ENCODE data around the gene ZC2HC1B. TPM values are rescaled to one million over a fixed set of nuclear protein-coding genes. Genes with fewer than 3 reads are reported as not detected.

The ZC2HC1B gene
- total and polyA plus RNA-seq, 12 donors = 0.28 TPM; not detected in 11

- 63 to 68% methylated on average over 20 of the region's 20 CpGs for WGBS, 2 donors
- ATAC-seq = peak in 5 of 8 donors; percentile 23 to 52 (median 51)
- H3K9me3 ChIP-seq = peaks cover 0 to 4% (median 0%) of the 10 kb centered on the region in 11 donors
- intact Hi-C loops (cut with DNase I) = loop anchor here in 9 of 10 donors (2.0 to 10.0 kb wide), 4 partner anchors 70 to 370 kb away; no protein-coding TSS in a partner anchor
- peaks cover 0 to 14% (median 0%) of the 10 kb centered on the region in 9 donors for H3K36me3 ChIP-seq
- no peak overlapping the region for H3K27ac ChIP-seq
- TF ChIP-seq CTCF (IDR thresholded peaks at IDR 0.05) = peak; percentile 10 to 64 (median 53)
- no peaks in the 10 kb centered on the region for H3K27me3 ChIP-seq
- peaks cover 0 to 8% (median 0%) of the 10 kb centered on the region in 9 donors for H3K4me1 ChIP-seq
- H3K4me3 ChIP-seq = no peak overlapping the region
- peak in 1 of 2 donors; percentile 48 for DNase-seq
Observed at GRCh38 chr6:143941852-143942627, 77.8 kb downstream of the ZC2HC1B start.

- H3K9me3 ChIP-seq = peaks cover 0 to 11% (median 0%) of the 10 kb centered on the region in 11 donors
- H3K27me3 ChIP-seq = no peaks in the 10 kb centered on the region
- H3K4me3 ChIP-seq = no peak overlapping the region
- no peak for TF ChIP-seq CTCF (IDR thresholded peaks at IDR 0.05)
- H3K36me3 ChIP-seq = peaks cover 0 to 36% (median 6%) of the 10 kb centered on the region in 9 donors
- ATAC-seq (no peak), DNase-seq (no peak)
- 86 to 88% methylated on average over 7 of the region's 7 CpGs for WGBS, 2 donors
- H3K27ac ChIP-seq = no peak overlapping the region
- intact Hi-C loops (cut with DNase I) = loop anchor here in 4 of 10 donors (10.0 kb wide), 1 partner anchor 67 kb away; no protein-coding TSS in a partner anchor
- H3K4me1 ChIP-seq = no peaks in the 10 kb centered on the region
Observed at GRCh38 chr6:143948208-143948607, 83.9 kb downstream of the ZC2HC1B start.

DNA sequence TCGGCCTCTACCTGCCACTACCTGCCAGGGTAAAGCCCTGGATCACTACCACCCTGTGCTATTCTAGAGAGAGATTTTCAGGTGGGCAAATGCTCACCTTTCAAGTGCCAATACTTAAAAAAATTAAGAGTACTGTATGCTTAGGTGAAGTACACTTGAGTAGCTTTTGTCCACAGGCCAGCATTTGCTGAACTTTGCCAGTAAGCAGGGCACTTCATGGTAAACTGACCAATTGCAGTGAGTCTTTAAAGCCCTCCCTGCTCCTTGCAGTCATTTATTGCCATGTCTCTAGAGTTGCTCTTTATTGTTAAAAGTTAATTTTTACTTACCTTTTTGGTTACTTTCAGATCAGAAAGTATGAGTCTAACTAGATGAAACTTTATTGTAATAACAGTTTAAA, 85.3 kb downstream of the ZC2HC1B start:
- 77 to 91% methylated on average over 1 of the region's 1 CpG for WGBS, 2 donors
- Histone ChIP-seq H3K4me1 (no peaks in the 10 kb centered on the region), H3K27me3 (no peaks in the 10 kb centered on the region), H3K9me3 (peaks cover 0 to 11% (median 0%) of the 10 kb centered on the region in 11 donors), H3K36me3 (peaks cover 0 to 36% (median 6%) of the 10 kb centered on the region in 9 donors), H3K4me3 (no peak overlapping the region), H3K27ac (no peak overlapping the region)
- intact Hi-C loops (cut with DNase I) = loop anchor here in 4 of 10 donors (10.0 kb wide), 1 partner anchor 65 kb away; no protein-coding TSS in a partner anchor
- DNase-seq = no peak
- TF ChIP-seq CTCF (IDR thresholded peaks at IDR 0.05) = no peak
- no peak for ATAC-seq

- 88 to 89% methylated on average over 9 of the region's 9 CpGs for WGBS, 2 donors
- no peaks in the 10 kb centered on the region for H3K27me3 ChIP-seq
- DNase-seq (no peak), ATAC-seq (no peak)
- no peak overlapping the region for H3K27ac ChIP-seq
- intact Hi-C loops (cut with DNase I) = loop anchor here in 4 of 10 donors (10.0 kb wide), 1 partner anchor 65 kb away; no protein-coding TSS in a partner anchor
- no peak overlapping the region for H3K4me3 ChIP-seq
- no peak for TF ChIP-seq CTCF (IDR thresholded peaks at IDR 0.05)
- peaks cover 0 to 11% (median 0%) of the 10 kb centered on the region in 11 donors for H3K9me3 ChIP-seq
- no peaks in the 10 kb centered on the region for H3K4me1 ChIP-seq
- peaks cover 0 to 36% (median 6%) of the 10 kb centered on the region in 9 donors for H3K36me3 ChIP-seq
Observed at GRCh38 chr6:143949962-143950361, 85.7 kb downstream of the ZC2HC1B start.
